ENCODE data around the gene MBOAT2.

DNA sequence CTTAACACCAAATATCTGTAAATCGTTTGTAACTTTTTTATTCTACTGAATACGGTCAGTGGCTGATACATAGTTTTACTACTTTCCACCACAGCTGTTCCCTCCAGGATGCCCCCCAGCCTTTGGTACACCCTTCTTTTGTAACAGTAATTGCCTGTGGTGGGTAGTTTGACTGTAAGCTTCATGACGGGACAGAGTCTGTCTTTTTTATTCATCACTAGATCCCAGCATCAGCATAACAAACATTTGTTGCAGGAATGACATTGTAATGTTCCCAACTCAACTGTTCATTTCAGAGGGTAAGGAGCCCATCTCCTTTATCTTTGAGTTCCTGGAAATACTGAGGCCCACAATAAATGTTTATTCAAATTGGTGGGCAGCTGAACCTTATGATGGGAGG lies 67.5 kb downstream of the MBOAT2 start:
- TF ChIP-seq, protein P1, sequence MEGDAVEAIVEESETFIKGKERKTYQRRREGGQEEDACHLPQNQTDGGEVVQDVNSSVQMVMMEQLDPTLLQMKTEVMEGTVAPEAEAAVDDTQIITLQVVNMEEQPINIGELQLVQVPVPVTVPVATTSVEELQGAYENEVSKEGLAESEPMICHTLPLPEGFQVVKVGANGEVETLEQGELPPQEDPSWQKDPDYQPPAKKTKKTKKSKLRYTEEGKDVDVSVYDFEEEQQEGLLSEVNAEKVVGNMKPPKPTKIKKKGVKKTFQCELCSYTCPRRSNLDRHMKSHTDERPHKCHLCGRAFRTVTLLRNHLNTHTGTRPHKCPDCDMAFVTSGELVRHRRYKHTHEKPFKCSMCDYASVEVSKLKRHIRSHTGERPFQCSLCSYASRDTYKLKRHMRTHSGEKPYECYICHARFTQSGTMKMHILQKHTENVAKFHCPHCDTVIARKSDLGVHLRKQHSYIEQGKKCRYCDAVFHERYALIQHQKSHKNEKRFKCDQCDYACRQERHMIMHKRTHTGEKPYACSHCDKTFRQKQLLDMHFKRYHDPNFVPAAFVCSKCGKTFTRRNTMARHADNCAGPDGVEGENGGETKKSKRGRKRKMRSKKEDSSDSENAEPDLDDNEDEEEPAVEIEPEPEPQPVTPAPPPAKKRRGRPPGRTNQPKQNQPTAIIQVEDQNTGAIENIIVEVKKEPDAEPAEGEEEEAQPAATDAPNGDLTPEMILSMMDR (IDR thresholded peaks at IDR 0.05; ENCODE audit: borderline replicate concordance, extremely low read depth, low read length, poor library complexity, severe bottlenecking) = no peak
- no peak for TF ChIP-seq EZH2 (IDR thresholded peaks at IDR 0.05; ENCODE audit: borderline replicate concordance, low read depth, low read length, severe bottlenecking)
